Esophagus muscularis mucosa (tissue), 4 donors: Measurements from ENCODE around the gene C1QTNF5.

ENCODE experiments used
- EP300 ChIP-seq: sonication (generic); formaldehyde crosslinking; IDR thresholded peaks from one replicate; pipeline ENCODE4 v1.6.1; 2017; ENCODE audit warnings: antibody characterized with exemption
- POLR2A ChIP-seq: fragments of 450-650 bp; IDR thresholded peaks from one replicate; pipeline ENCODE4 v1.6.1; 2017; ENCODE audit warnings: antibody characterized with exemption, moderate library complexity, mild to moderate bottlenecking, low read depth
- POLR2AphosphoS5 ChIP-seq, 2 donors: sonication (generic); formaldehyde crosslinking; IDR thresholded peaks; one replicate each; pipeline ENCODE4 v1.6.1; 2017; ENCODE audit warnings: antibody characterized with exemption in 2 of 2
- TF ChIP-seq, protein P1 (sequence below), 3 experiments: fragments of 200-600 bp in 2 of 3; fragments of 450-650 bp in 1 of 3; sonication (generic) in 2 of 3; IDR thresholded peaks; one replicate each; pipeline ENCODE4 v1.5.1; 2017 to 2019; ENCODE audit warnings: antibody characterized with exemption in 3 of 3, mild to moderate bottlenecking in 2 of 3, moderate library complexity in 1 of 3

DNA sequence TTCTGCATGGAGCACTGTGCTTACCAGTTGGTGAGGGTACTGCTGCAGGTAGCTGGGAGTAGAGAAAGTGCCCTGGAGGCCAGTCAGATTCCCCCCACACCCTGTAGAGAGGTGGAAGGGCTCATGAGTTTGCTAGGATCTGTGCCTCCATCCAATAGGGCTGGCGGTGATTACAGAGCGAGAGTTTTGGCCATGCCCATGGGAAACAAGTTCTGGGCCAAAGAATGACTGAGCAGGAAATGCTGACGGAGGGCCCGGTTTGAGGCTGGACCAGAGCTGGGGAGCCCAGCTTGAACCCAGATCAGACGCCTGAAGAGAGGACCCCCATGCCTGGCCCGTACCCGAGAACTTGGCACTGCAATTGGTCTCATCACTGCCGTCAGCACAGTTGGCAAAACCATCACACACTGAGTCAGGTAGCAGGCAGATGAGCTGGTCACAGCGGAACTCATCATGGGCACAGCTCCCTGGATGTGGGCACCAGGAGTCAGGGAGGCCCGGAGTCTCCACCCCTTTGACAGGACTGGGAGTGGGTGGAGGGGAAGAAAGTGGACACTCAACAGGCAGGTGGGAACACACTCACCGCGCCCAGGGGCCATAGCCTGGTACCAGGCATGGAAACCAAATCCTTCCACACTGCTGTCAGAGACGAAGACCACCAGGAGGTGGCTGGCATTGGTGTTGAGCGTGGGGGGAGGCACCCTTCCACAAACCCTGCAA is 3.8 kb upstream of the C1QTNF5 start:
- TF ChIP-seq EP300 (no peak), POLR2AphosphoS5 (IDR thresholded peaks at IDR 0.05) (no peak), POLR2A (no peak)
- TF ChIP-seq, protein P1, sequence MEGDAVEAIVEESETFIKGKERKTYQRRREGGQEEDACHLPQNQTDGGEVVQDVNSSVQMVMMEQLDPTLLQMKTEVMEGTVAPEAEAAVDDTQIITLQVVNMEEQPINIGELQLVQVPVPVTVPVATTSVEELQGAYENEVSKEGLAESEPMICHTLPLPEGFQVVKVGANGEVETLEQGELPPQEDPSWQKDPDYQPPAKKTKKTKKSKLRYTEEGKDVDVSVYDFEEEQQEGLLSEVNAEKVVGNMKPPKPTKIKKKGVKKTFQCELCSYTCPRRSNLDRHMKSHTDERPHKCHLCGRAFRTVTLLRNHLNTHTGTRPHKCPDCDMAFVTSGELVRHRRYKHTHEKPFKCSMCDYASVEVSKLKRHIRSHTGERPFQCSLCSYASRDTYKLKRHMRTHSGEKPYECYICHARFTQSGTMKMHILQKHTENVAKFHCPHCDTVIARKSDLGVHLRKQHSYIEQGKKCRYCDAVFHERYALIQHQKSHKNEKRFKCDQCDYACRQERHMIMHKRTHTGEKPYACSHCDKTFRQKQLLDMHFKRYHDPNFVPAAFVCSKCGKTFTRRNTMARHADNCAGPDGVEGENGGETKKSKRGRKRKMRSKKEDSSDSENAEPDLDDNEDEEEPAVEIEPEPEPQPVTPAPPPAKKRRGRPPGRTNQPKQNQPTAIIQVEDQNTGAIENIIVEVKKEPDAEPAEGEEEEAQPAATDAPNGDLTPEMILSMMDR (IDR thresholded peaks at IDR 0.05) = no peak
